DND-41 (cell line): ENCODE data around the gene CFAP410.

ENCODE experiments used
- ATAC-seq: fragments of 200-7000 bp; cut with Tn5 transposase; 3 replicates; pipeline ENCODE4 v1.9.1; 2021; ENCODE audit warnings: low read depth; ENCODE audit not compliant: insufficient read depth
- DNase-seq: peaks from one replicate; pipeline ENCODE4 v3.0.0-alpha.2; 2020
- H2AFZ ChIP-seq: 2 replicates; pipeline ENCODE4 v1.6.0; 2012; ENCODE audit warnings: low read depth, low read length
- H3K27ac ChIP-seq: 2 replicates; pipeline ENCODE4 v1.5.1; 2012; ENCODE audit warnings: low read length, inconsistent platforms
- H3K27me3 ChIP-seq: fragments of 200-600 bp; sonication (generic); 2 replicates; pipeline ENCODE4 v1.6.0; 2012; ENCODE audit warnings: low read length, mild to moderate bottlenecking, inconsistent platforms; ENCODE audit not compliant: insufficient read depth, poor library complexity
- H3K36me3 ChIP-seq: 2 replicates; pipeline ENCODE4 v1.5.1; 2012; ENCODE audit warnings: low read length, inconsistent platforms; ENCODE audit not compliant: insufficient read depth
- H3K4me1 ChIP-seq: 2 replicates; pipeline ENCODE4 v1.5.1; 2012; ENCODE audit warnings: mild to moderate bottlenecking, low read length; ENCODE audit not compliant: insufficient read depth
- H3K4me2 ChIP-seq: 2 replicates; pipeline ENCODE4 v1.6.0; 2012; ENCODE audit warnings: mild to moderate bottlenecking, moderate library complexity, low read length, inconsistent platforms; ENCODE audit not compliant: insufficient read depth
- H3K4me3 ChIP-seq, 2 experiments: fragments of 200-600 bp in 1 of 2; shearing (Covaris generic) in 1 of 2; 2 replicates each; pipeline ENCODE4 v1.5.1; 2012 to 2016; ENCODE audit warnings: inconsistent platforms in 2 of 2, low read length in 2 of 2, mild to moderate bottlenecking in 2 of 2, low read depth in 1 of 2, moderate library complexity in 1 of 2
- H3K79me2 ChIP-seq: 2 replicates; pipeline ENCODE4 v1.6.0; 2012; ENCODE audit warnings: low read length, inconsistent platforms; ENCODE audit not compliant: insufficient read depth
- H3K9ac ChIP-seq: 2 replicates; pipeline ENCODE4 v1.6.0; 2012; ENCODE audit warnings: low read depth, mild to moderate bottlenecking, inconsistent platforms, low read length, moderate library complexity
- H3K9me3 ChIP-seq: 2 replicates; pipeline ENCODE4 v1.5.1; 2012; ENCODE audit warnings: low read length, moderate library complexity, mild to moderate bottlenecking, inconsistent platforms; ENCODE audit not compliant: insufficient read depth, severe bottlenecking
- H4K20me1 ChIP-seq: 2 replicates; pipeline ENCODE4 v1.6.0; 2012; ENCODE audit warnings: low read length; ENCODE audit not compliant: insufficient read depth
- EZH2 ChIP-seq: IDR thresholded peaks from 3 replicates; pipeline ENCODE4 v1.6.1; 2012; ENCODE audit warnings: borderline replicate concordance, low read depth, mild to moderate bottlenecking, moderate library complexity, low read length, inconsistent platforms; ENCODE audit not compliant: severe bottlenecking
- TF ChIP-seq, protein P1 (sequence below): IDR thresholded peaks from 2 replicates; pipeline ENCODE4 v1.5.1; 2012; ENCODE audit warnings: borderline replicate concordance, low read length, moderate library complexity, mild to moderate bottlenecking; ENCODE audit not compliant: poor library complexity, severe bottlenecking; ENCODE audit errors: extremely low read depth

CFAP410 gene

DNA sequence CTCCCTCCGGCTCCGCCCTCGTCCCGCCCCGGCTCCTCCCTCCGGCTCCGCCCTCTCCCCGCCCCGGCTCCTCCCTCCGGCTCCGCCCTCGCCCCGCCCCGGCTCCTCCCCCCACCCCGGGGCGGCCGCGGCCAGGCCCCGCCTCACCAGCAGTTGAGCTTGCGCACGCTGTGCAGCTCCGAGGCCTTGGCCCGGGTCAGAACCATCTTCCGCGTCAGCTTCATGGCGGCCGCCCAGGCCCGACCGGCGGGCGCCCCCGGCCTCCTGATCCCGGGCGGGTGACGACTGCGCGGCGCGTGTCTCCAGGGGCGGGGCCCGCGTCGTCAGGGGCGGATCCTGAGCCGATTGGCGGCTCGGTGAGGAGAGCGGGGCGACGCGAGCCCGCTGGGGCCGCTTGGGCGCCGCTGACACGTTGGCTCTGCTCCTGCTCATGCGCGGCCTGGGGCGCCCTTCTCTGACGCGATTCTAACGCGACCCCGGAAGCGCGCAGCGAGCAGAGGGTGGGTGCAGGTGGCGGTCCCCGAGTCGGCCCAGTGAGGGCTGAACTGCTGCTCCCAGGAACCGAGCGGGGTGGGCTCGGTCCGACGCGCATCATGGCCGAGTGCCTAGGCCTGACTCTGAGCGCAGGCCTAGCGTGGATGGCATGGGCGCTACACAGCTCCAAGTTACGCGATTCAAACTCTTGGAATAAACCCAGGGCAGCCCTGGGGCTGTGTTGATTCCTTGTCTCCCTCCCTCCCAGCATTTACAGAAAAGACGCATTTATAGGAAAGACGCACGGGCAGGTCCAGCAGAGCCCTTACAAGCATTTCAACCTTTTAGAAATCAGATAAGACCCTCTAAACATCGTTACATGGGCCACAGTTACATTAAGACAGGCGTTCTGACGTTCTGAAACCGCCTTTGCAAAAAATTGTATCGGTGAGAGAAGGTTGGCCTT lies at the start of gene CFAP410:
Gene CFAP410, minus strand, starts transcription at position 420 of the 940 bp plus-strand sequence. Its CDS starts 196 bp downstream, at position 224.
- ATAC-seq, result peak; percentile 90
- Histone ChIP-seq H3K4me2 (peak within 1 kb of the TSS; percentile 73), H3K27me3 (no peaks in the 10 kb centered on the region), H3K4me3 (peak within 1 kb of the TSS; percentile 61 to 62), H3K9ac (peak within 1 kb of the TSS; percentile 79), H2AFZ (peak within 1 kb of the TSS; percentile 65), H3K27ac (peak within 1 kb of the TSS; percentile 77), H3K79me2 (no peaks in the 10 kb centered on the region), H3K9me3 (no peaks in the 10 kb centered on the region), H3K36me3 (peaks cover 26% of the 10 kb centered on the region), H3K4me1 (peaks cover 22% of the 10 kb centered on the region), H4K20me1 (peaks cover 9% of the 10 kb centered on the region)
- no peak for TF ChIP-seq EZH2
- TF ChIP-seq, protein P1, sequence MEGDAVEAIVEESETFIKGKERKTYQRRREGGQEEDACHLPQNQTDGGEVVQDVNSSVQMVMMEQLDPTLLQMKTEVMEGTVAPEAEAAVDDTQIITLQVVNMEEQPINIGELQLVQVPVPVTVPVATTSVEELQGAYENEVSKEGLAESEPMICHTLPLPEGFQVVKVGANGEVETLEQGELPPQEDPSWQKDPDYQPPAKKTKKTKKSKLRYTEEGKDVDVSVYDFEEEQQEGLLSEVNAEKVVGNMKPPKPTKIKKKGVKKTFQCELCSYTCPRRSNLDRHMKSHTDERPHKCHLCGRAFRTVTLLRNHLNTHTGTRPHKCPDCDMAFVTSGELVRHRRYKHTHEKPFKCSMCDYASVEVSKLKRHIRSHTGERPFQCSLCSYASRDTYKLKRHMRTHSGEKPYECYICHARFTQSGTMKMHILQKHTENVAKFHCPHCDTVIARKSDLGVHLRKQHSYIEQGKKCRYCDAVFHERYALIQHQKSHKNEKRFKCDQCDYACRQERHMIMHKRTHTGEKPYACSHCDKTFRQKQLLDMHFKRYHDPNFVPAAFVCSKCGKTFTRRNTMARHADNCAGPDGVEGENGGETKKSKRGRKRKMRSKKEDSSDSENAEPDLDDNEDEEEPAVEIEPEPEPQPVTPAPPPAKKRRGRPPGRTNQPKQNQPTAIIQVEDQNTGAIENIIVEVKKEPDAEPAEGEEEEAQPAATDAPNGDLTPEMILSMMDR, result no peak
- DNase-seq, result peak; percentile 96

DNA sequence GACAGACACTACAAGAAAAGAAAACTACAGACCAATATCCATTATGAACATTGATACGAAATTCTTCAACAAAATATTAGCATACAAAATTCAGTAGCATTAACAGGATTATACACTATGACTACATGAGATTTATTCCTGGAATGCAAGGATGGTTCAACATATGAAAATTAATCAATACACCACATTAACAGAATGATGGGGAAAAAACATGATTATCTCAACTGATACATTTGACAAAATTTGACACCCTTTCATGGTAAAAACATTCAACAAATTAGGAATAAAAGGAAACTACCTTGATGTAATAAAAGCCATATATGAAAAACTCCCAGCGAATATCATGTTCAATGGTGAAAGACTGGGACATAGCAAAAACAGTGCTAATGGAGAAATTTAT lies 45.8 kb upstream of the CFAP410 start:
- Histone ChIP-seq H3K27ac (no peak overlapping the region), H3K9ac (no peak overlapping the region), H3K9me3 (no peaks in the 10 kb centered on the region), H3K4me3 (no peak overlapping the region), H2AFZ (no peak overlapping the region), H3K36me3 (no peaks in the 10 kb centered on the region), H4K20me1 (no peaks in the 10 kb centered on the region), H3K4me2 (no peak overlapping the region), H3K79me2 (no peaks in the 10 kb centered on the region), H3K27me3 (no peaks in the 10 kb centered on the region), H3K4me1 (no peaks in the 10 kb centered on the region)
- no peak for ATAC-seq
- DNase-seq, result no peak
- no peak for TF ChIP-seq EZH2
- TF ChIP-seq, protein P1, result no peak

DNA sequence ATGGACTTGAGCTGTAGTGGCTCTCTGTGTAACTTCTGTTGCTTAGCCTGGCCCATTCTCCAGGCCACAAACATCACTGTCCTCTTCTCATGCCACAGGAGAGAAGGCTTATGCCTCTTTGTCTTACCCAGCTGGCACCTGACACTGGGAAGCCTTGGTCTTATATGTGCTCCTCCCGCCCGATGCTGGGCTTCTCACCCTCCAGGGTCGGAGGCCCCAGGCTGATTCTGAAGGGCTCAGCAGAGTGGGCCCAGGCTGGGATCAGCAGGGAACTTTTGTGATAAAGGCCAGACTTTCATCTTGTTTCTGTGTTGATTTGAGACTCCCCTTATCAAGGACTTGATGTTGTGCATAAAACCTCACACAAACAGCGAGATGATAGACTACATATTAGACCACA lies 44.0 kb upstream of the CFAP410 start:
- DNase-seq (no peak), ATAC-seq (no peak)
- no peaks in the 10 kb centered on the region for H3K36me3 ChIP-seq
- TF ChIP-seq EZH2, result no peak
- H3K27me3 ChIP-seq, result no peaks in the 10 kb centered on the region
- no peak overlapping the region for H3K4me2 ChIP-seq
- H3K79me2 ChIP-seq, result no peaks in the 10 kb centered on the region
- no peak overlapping the region for H3K9ac ChIP-seq
- no peak overlapping the region for H3K4me3 ChIP-seq
- H3K9me3 ChIP-seq, result no peaks in the 10 kb centered on the region
- no peaks in the 10 kb centered on the region for H3K4me1 ChIP-seq
- no peak overlapping the region for H2AFZ ChIP-seq
- no peaks in the 10 kb centered on the region for H4K20me1 ChIP-seq
- H3K27ac ChIP-seq, result no peak overlapping the region

DNA sequence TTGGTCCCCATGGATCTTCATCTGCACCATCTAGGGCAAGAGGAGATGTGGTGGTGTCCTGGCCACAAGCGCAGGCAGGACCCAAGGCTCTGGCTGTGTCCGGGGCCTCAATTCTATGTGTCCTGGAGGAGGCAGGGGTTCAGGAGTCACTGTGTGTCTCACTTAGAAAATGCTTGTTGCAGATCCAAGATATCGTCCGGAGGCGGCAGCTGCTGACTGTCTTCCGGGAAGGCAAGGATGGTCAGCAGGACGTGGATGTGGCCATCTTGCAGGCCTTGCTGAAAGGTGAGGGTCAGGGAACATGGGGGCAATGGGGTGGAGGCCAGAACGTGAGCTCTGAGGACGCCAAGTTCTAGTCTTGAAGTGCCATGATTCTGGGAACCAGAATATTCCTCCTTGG lies 43.3 kb upstream of the CFAP410 start:
- Histone ChIP-seq H3K9ac (no peak overlapping the region), H3K9me3 (no peaks in the 10 kb centered on the region), H3K36me3 (no peaks in the 10 kb centered on the region), H3K4me2 (no peak overlapping the region), H3K79me2 (no peaks in the 10 kb centered on the region), H3K4me3 (no peak overlapping the region), H3K27ac (no peak overlapping the region), H3K4me1 (no peaks in the 10 kb centered on the region), H2AFZ (no peak overlapping the region), H4K20me1 (no peaks in the 10 kb centered on the region), H3K27me3 (no peaks in the 10 kb centered on the region)
- TF ChIP-seq EZH2, result no peak
- TF ChIP-seq, protein P1, result no peak
- DNase-seq (no peak), ATAC-seq (no peak)
